Measurements from ENCODE around the gene UNC5C. TPM values are rescaled to one million over a fixed set of nuclear protein-coding genes. Genes with fewer than 3 reads are reported as not detected.

UNC5C gene
- total RNA-seq, 1 donor from 2014 or later, result 0.97 TPM

GRCh38 chr4:95546221-95546620 lies 2.6 kb downstream of the UNC5C start:
- H3K27me3 Mint-ChIP-seq (ENCODE audit: unreplicated experiment), result peaks cover 13% of the 10 kb centered on the region
- H3K36me3 Mint-ChIP-seq (ENCODE audit: low read depth, unreplicated experiment), result no peaks in the 10 kb centered on the region

GRCh38 chr4:95545546-95545945 lies 3.2 kb downstream of the UNC5C start:
- TF ChIP-seq, protein P1, sequence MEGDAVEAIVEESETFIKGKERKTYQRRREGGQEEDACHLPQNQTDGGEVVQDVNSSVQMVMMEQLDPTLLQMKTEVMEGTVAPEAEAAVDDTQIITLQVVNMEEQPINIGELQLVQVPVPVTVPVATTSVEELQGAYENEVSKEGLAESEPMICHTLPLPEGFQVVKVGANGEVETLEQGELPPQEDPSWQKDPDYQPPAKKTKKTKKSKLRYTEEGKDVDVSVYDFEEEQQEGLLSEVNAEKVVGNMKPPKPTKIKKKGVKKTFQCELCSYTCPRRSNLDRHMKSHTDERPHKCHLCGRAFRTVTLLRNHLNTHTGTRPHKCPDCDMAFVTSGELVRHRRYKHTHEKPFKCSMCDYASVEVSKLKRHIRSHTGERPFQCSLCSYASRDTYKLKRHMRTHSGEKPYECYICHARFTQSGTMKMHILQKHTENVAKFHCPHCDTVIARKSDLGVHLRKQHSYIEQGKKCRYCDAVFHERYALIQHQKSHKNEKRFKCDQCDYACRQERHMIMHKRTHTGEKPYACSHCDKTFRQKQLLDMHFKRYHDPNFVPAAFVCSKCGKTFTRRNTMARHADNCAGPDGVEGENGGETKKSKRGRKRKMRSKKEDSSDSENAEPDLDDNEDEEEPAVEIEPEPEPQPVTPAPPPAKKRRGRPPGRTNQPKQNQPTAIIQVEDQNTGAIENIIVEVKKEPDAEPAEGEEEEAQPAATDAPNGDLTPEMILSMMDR (IDR thresholded peaks at IDR 0.05; ENCODE audit: unreplicated experiment), result no peak
- H3K9me3 Mint-ChIP-seq (ENCODE audit: unreplicated experiment), result no peaks in the 10 kb centered on the region
- H3K4me1 Mint-ChIP-seq (ENCODE audit: unreplicated experiment), result peaks cover 25% of the 10 kb centered on the region
- no peak overlapping the region for H3K4me3 Mint-ChIP-seq (ENCODE audit: unreplicated experiment)
- H3K27me3 Mint-ChIP-seq (ENCODE audit: unreplicated experiment), result peaks cover 13% of the 10 kb centered on the region
- no peak overlapping the region for H3K27ac Mint-ChIP-seq (ENCODE audit: unreplicated experiment)
- no peaks in the 10 kb centered on the region for H3K36me3 Mint-ChIP-seq (ENCODE audit: low read depth, unreplicated experiment)
- no peak for DNase-seq (ENCODE audit: low spot score)

More at GRCh38 chr4:95546221-95546620, 2.6 kb downstream of the UNC5C start:
- TF ChIP-seq, protein P1 (IDR thresholded peaks at IDR 0.05; ENCODE audit: unreplicated experiment), result no peak
- no peak for DNase-seq (ENCODE audit: low spot score)
- Mint-ChIP-seq H3K4me1 (ENCODE audit: unreplicated experiment) (peaks cover 28% of the 10 kb centered on the region), H3K27ac (ENCODE audit: unreplicated experiment) (no peak overlapping the region), H3K4me3 (ENCODE audit: unreplicated experiment) (no peak overlapping the region), H3K9me3 (ENCODE audit: unreplicated experiment) (no peaks in the 10 kb centered on the region)

GRCh38 chr4:95544113-95545103 lies 4.4 kb downstream of the UNC5C start:
- no peak overlapping the region for H3K27ac Mint-ChIP-seq (ENCODE audit: unreplicated experiment)
- no peaks in the 10 kb centered on the region for H3K36me3 Mint-ChIP-seq (ENCODE audit: low read depth, unreplicated experiment)
- H3K9me3 Mint-ChIP-seq (ENCODE audit: unreplicated experiment), result no peaks in the 10 kb centered on the region
- H3K4me1 Mint-ChIP-seq (ENCODE audit: unreplicated experiment), result peaks cover 16% of the 10 kb centered on the region
- TF ChIP-seq, protein P1 (IDR thresholded peaks at IDR 0.05; ENCODE audit: unreplicated experiment), result no peak
- H3K4me3 Mint-ChIP-seq (ENCODE audit: unreplicated experiment), result no peak overlapping the region
- no peak for DNase-seq (ENCODE audit: low spot score)
- peaks cover 10% of the 10 kb centered on the region for H3K27me3 Mint-ChIP-seq (ENCODE audit: unreplicated experiment)

DNA sequence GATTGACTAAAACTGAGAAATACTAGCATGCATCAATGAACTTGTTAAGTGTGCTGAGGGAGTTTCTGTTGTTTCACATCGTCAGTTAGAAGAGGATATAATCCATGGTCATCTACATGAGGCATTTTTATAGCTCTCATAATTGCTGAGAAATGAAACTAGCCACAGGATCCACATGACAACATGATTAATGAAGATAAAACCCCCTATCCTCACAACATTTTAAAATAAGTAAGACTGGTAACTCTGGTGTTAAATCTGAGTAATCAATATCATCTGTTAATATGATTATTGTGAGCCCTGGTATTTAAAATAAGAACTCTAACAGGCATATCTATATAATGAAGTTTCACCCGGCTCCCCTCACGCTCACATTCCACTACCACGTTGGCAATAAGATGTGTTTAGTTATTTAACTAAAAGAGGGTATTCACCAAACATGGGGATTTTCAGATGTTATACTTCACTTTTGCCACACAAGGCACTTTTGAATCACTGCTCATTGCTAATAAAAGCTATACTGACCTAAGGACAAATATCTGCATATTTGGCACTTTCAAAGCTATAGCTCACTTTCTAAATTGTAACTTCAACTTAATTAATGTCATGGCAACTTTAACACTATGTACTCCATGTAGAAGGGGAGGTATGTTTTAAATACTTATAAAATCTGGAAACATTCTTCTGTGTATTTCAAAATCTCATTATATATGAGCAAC lies 6.7 kb downstream of the UNC5C start:
- Mint-ChIP-seq H3K27ac (ENCODE audit: unreplicated experiment) (no peak overlapping the region), H3K36me3 (ENCODE audit: low read depth, unreplicated experiment) (no peaks in the 10 kb centered on the region), H3K4me1 (ENCODE audit: unreplicated experiment) (peaks cover 14% of the 10 kb centered on the region), H3K4me3 (ENCODE audit: unreplicated experiment) (no peak overlapping the region), H3K9me3 (ENCODE audit: unreplicated experiment) (no peaks in the 10 kb centered on the region), H3K27me3 (ENCODE audit: unreplicated experiment) (peaks cover 7% of the 10 kb centered on the region)
- DNase-seq (ENCODE audit: low spot score), result no peak
- TF ChIP-seq, protein P1 (IDR thresholded peaks at IDR 0.05; ENCODE audit: unreplicated experiment), result no peak
